GM18870 (cell line): ENCODE measurements around the gene ZNF660.
"Not testable (repeated sequence)": the region's sequence is repeated elsewhere in the genome, so short reads cannot be mapped to it uniquely, and the experiment has no call there.

Experiments used
- ATAC-seq: cut with Tn5 transposase; IDR thresholded peaks from one replicate; pipeline ENCODE4 v1.9.1; 2021; ENCODE audit warnings: moderate library complexity; ENCODE audit not compliant: unreplicated experiment

ZNF660 gene

GRCh38 chr3:44584646-44585501 is at the start of gene ZNF660:
ZNF660 (plus strand) TSS chr3:44584964; CDS start chr3:44594194, 9,230 bp downstream.
- ATAC-seq = no peak

GRCh38 chr3:44535364-44535763 is 49.4 kb upstream of the ZNF660 start:
- no peak for ATAC-seq

GRCh38 chr3:44544811-44545210 is 40.0 kb upstream of the ZNF660 start:
- not testable (repeated sequence) for ATAC-seq

- ATAC-seq = no peak
Measured at GRCh38 chr3:44554626-44555592, 29.9 kb upstream of the ZNF660 start, which contains the start of gene ZKSCAN7. ZKSCAN7 (plus strand) TSS chr3:44555193; CDS start chr3:44557048, 1,855 bp downstream.

GRCh38 chr3:44555723-44556122 is 29.0 kb upstream of the ZNF660 start:
- ATAC-seq = no peak

- ATAC-seq = no peak
Measured at GRCh38 chr3:44557074-44557473, 27.7 kb upstream of the ZNF660 start.

- ATAC-seq = no peak
Measured at GRCh38 chr3:44561076-44561475, 23.7 kb upstream of the ZNF660 start.

GRCh38 chr3:44562147-44562546 is 22.6 kb upstream of the ZNF660 start:
- ATAC-seq = no peak

- ATAC-seq = no peak
Measured at GRCh38 chr3:44568561-44568960, 16.2 kb upstream of the ZNF660 start.

- ATAC-seq = no peak
Measured at GRCh38 chr3:44571024-44571423, 13.7 kb upstream of the ZNF660 start.

GRCh38 chr3:44576613-44577012 is 8.2 kb upstream of the ZNF660 start:
- no peak for ATAC-seq

- not testable (repeated sequence) for ATAC-seq
Measured at GRCh38 chr3:44577354-44577952, 7.3 kb upstream of the ZNF660 start.

- not testable (repeated sequence) for ATAC-seq
Measured at GRCh38 chr3:44578316-44578715, 6.4 kb upstream of the ZNF660 start.

GRCh38 chr3:44578924-44579515 is 5.7 kb upstream of the ZNF660 start:
- not testable (repeated sequence) for ATAC-seq

- ATAC-seq = not testable (repeated sequence)
Measured at GRCh38 chr3:44579749-44580148, 5.0 kb upstream of the ZNF660 start.

- ATAC-seq = not testable (repeated sequence)
Measured at GRCh38 chr3:44580971-44581370, 3.8 kb upstream of the ZNF660 start.

GRCh38 chr3:44596621-44597020 is 11.9 kb downstream of the ZNF660 start:
- ATAC-seq = no peak

- ATAC-seq = no peak
Measured at GRCh38 chr3:44601749-44602148, 17.0 kb downstream of the ZNF660 start.

GRCh38 chr3:44612678-44613077 is 27.9 kb downstream of the ZNF660 start:
- no peak for ATAC-seq

GRCh38 chr3:44624749-44625480 is 40.2 kb downstream of the ZNF660 start, which contains the start of gene ZNF197:
ZNF197 (plus strand) TSS chr3:44625036; CDS start chr3:44629155, 4,119 bp downstream.
- peak; percentile 86 for ATAC-seq
